ENCODE results near the gene TSG101.

TSG101 gene

DNA sequence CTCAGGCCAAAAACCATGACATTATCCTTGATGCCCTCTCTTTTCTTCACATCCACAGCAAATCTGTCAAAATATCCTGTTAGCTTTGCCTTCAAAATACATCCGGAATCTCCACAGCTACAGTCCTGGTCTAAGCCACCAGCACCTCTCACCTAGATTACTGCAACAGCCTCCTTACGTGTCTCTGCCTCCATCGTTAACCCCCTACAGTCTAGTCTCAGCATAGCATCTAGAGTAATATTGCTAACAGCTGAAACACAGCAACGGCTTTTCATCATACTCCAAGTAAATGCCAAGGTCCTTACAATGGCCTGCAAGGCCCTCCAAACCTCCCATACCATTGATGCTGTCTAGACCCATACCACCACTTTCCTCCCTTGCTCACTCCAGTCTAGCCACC is 4.4 kb downstream of the TSG101 start:
- peaks cover 12% of the 10 kb centered on the region for H3K36me3 Mint-ChIP-seq
- H3K27me3 Mint-ChIP-seq: no peaks in the 10 kb centered on the region
- H3K4me3 Mint-ChIP-seq: no peak overlapping the region
- H3K4me1 Mint-ChIP-seq: peaks cover 53% of the 10 kb centered on the region
- H3K27ac Mint-ChIP-seq: no peak overlapping the region
- H3K9me3 Mint-ChIP-seq: no peaks in the 10 kb centered on the region

DNA sequence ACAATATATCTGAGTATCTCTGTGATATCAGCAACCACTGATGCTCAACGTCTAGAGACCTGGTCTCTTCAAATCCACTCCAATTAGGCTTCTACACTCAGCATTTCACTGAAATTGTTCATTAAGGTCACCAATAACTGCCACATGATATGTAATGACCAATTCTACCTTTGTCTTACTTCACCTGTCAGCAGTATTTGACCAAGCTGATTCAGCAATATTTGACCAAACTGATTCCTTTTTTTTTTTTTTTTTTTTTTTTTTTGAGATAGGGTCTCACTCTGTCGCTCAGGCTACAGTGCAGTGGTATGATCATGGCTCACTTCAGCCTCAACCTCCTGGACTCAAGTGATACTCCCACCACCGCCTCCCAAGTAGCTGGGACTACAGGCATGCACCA is 5.6 kb downstream of the TSG101 start:
- Mint-ChIP-seq H3K27ac (no peak overlapping the region), H3K36me3 (peaks cover 12% of the 10 kb centered on the region), H3K4me1 (peaks cover 53% of the 10 kb centered on the region), H3K27me3 (no peaks in the 10 kb centered on the region), H3K4me3 (no peak overlapping the region), H3K9me3 (no peaks in the 10 kb centered on the region)

GRCh38 chr11:18502352-18502751 is 24.4 kb downstream of the TSG101 start:
- peaks cover 25% of the 10 kb centered on the region for H3K36me3 Mint-ChIP-seq

DNA sequence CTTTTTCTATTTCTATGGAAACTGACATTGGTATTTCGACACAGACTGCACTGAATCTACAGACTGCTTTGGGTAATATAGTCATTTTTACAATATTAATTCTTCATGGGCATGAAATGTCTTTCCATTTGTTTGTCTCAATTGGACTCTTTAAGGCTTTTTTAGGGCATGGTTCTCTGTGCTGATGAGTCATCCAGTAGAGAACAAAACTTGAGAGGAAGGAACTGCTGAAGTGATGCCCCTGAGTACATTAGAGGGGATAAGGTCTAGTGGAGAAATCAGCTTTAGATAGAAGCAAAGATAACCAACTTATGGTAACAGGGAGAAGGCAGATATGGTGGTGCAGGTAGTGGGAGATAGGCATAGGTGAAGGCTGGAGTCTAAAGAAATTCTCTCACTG is 25.1 kb downstream of the TSG101 start:
- H3K27me3 Mint-ChIP-seq: no peaks in the 10 kb centered on the region
- peak overlapping the region; percentile 84 for H3K27ac Mint-ChIP-seq
- H3K36me3 Mint-ChIP-seq: peaks cover 26% of the 10 kb centered on the region

More at GRCh38 chr11:18502352-18502751, 24.4 kb downstream of the TSG101 start:
- Mint-ChIP-seq H3K9me3 (no peaks in the 10 kb centered on the region), H3K4me3 (no peak overlapping the region), H3K27ac (no peak overlapping the region), H3K27me3 (no peaks in the 10 kb centered on the region), H3K4me1 (peaks cover 12% of the 10 kb centered on the region)

DNA sequence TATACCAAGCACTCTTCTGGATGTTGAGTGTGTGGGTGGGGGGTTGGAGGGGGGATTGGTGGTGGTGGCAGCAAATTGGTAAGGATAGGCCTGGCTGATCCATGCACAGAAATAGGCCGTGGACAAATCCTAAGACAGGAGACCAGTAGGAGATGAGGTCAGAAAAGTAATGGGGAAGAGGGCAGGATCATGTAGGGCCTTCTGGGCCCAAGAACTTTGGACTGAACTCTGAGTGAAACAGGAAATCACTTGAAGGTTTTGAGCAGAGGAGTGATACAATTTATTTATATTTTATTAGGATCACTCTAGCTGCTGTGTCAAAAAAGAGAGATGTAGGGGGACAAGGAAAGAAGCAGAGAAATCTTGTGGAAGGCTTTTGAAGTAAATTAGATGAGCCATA is 28.7 kb downstream of the TSG101 start:
- Mint-ChIP-seq H3K4me3 (no peak overlapping the region), H3K4me1 (peaks cover 26% of the 10 kb centered on the region), H3K27me3 (no peaks in the 10 kb centered on the region), H3K36me3 (peaks cover 26% of the 10 kb centered on the region), H3K27ac (peak overlapping the region; percentile 6), H3K9me3 (no peaks in the 10 kb centered on the region)

More for the DNA sequence above, 25.1 kb downstream of the TSG101 start:
- no peaks in the 10 kb centered on the region for H3K9me3 Mint-ChIP-seq
- H3K4me1 Mint-ChIP-seq: peaks cover 12% of the 10 kb centered on the region
- H3K4me3 Mint-ChIP-seq: no peak overlapping the region

- Mint-ChIP-seq H3K4me1 (peaks cover 26% of the 10 kb centered on the region), H3K27me3 (no peaks in the 10 kb centered on the region), H3K36me3 (peaks cover 18% of the 10 kb centered on the region), H3K4me3 (no peak overlapping the region), H3K9me3 (no peaks in the 10 kb centered on the region), H3K27ac (no peak overlapping the region)
Observed at GRCh38 chr11:18495703-18496102, 31.0 kb downstream of the TSG101 start.

- no peak overlapping the region for H3K27ac Mint-ChIP-seq
- H3K27me3 Mint-ChIP-seq: no peaks in the 10 kb centered on the region
- H3K4me3 Mint-ChIP-seq: no peak overlapping the region
- peaks cover 26% of the 10 kb centered on the region for H3K4me1 Mint-ChIP-seq
- H3K9me3 Mint-ChIP-seq: no peaks in the 10 kb centered on the region
- H3K36me3 Mint-ChIP-seq: peaks cover 23% of the 10 kb centered on the region
Observed at GRCh38 chr11:18495271-18495670, 31.5 kb downstream of the TSG101 start.

DNA sequence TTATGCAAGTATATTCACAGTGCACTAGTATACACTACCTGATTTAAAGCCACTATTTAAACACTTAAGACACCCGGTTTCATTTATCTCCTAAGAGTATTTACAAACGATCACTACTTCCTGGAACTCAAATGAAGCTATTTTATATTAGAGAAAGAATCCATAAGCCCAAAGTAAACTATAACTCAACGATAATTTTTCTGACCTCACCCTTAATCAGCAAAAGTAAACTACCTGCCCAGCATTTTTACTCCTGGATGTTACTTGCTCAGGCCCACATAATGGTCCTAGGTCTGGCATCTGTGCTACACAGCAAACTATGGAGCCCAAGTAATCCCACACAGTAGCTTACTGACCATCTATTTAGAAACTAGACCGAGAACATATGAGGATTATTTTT is 33.4 kb downstream of the TSG101 start:
- peaks cover 15% of the 10 kb centered on the region for H3K4me1 Mint-ChIP-seq
- H3K36me3 Mint-ChIP-seq: peaks cover 21% of the 10 kb centered on the region
- H3K4me3 Mint-ChIP-seq: no peak overlapping the region
- no peaks in the 10 kb centered on the region for H3K27me3 Mint-ChIP-seq
- H3K9me3 Mint-ChIP-seq: no peaks in the 10 kb centered on the region
- no peak overlapping the region for H3K27ac Mint-ChIP-seq

GRCh38 chr11:18492888-18493287 is 33.9 kb downstream of the TSG101 start:
- no peaks in the 10 kb centered on the region for H3K27me3 Mint-ChIP-seq
- H3K4me3 Mint-ChIP-seq: no peak overlapping the region
- peaks cover 22% of the 10 kb centered on the region for H3K36me3 Mint-ChIP-seq
- peaks cover 14% of the 10 kb centered on the region for H3K4me1 Mint-ChIP-seq
- H3K27ac Mint-ChIP-seq: no peak overlapping the region
- no peaks in the 10 kb centered on the region for H3K9me3 Mint-ChIP-seq

DNA sequence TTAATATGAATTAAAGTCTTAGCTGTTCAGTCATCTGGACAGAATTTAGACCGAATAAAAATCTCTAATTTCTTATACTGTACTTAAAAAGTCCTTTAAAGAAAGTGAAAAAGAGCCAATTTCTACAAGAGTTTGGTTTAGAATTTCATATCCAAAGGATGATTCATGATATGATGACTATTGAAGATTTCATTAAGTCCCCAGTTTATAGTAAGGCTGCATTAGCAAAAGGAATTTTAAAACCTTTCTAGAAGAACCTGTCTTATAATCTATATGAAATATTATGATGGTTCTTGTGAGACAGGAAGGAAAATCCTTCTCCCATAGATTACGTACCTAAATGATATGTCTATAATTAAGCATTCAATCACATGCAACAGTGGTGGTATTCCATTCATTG is 34.8 kb downstream of the TSG101 start:
- Mint-ChIP-seq H3K27me3 (no peaks in the 10 kb centered on the region), H3K27ac (no peak overlapping the region), H3K9me3 (no peaks in the 10 kb centered on the region), H3K4me3 (no peak overlapping the region), H3K4me1 (peaks cover 14% of the 10 kb centered on the region), H3K36me3 (peaks cover 24% of the 10 kb centered on the region)

DNA sequence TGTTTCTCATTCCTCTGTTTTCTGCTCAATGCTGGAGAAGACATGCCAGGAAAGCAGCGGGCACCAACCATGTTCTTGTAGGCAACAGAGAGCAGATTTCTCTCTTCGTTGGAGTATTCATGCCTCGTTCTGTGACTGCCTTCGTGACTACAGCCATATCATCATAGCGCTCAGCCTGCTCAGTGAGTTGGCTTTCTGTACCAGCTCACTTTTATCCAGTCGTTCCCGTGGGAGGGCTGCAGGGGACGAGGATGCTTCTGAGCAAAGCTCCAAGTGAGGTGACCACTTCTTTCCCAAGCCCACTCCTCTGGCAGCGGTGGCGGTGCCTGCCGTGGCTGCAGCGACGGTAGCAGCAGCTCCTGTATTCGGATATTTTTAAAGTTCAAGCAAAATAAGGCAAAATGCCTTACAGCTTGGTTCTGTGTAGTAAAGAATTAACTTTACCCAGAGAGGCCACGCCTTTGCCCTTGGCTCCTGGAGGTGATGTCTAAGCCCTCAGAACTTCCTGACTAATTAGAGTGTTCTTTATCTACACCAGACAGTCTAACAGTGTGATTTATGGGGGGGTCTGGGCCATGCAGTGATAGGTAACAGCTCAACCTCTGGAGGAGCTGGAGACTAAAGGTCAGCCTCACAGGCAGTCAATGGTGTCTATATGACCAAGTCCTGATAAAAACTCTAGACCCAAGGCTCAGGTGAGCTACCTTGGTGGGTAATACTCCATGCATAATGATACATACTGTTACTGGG is 35.8 kb downstream of the TSG101 start:
- Mint-ChIP-seq H3K27me3 (no peaks in the 10 kb centered on the region), H3K4me1 (peaks cover 14% of the 10 kb centered on the region), H3K27ac (no peak overlapping the region), H3K36me3 (peaks cover 23% of the 10 kb centered on the region), H3K9me3 (no peaks in the 10 kb centered on the region), H3K4me3 (no peak overlapping the region)

- Mint-ChIP-seq H3K27ac (peak overlapping the region; percentile 3), H3K27me3 (no peaks in the 10 kb centered on the region), H3K4me1 (peaks cover 10% of the 10 kb centered on the region), H3K9me3 (no peaks in the 10 kb centered on the region), H3K4me3 (no peak overlapping the region), H3K36me3 (peaks cover 24% of the 10 kb centered on the region)
Observed at GRCh38 chr11:18490319-18490718, 36.4 kb downstream of the TSG101 start.

DNA sequence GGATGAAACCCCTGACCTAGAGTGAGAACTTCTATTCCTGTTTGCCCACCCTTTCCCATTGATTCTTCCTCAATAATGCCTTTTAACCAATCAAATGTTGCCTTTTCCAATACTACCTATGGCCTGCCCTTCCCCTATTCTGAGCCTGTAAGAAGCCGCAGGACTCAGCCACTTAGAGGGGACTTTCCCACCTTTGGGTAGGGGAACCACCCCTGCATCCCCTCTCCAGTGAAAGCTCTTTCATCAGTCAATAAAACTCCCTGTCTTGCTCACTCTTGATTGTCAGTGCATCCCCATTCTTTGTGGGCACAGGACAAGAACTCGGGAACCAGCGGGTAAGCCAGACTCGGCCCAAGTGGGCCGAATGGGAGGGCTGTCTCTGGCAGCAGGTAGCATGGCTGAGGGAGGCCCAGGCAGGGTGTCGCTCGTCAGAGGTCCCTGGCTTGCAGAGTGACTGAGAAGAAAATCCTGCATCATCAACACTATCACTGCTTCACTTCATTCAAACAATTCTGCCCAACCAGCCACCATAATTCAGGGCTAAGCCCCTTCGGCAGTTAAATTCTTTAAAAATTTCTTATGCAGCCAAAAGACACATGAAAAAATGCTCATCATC is 40.7 kb downstream of the TSG101 start:
- H3K36me3 Mint-ChIP-seq: peaks cover 44% of the 10 kb centered on the region
- no peak overlapping the region for H3K4me3 Mint-ChIP-seq
- H3K9me3 Mint-ChIP-seq: no peaks in the 10 kb centered on the region
- no peak overlapping the region for H3K27ac Mint-ChIP-seq
- H3K4me1 Mint-ChIP-seq: no peaks in the 10 kb centered on the region
- H3K27me3 Mint-ChIP-seq: no peaks in the 10 kb centered on the region

- peaks cover 34% of the 10 kb centered on the region for H3K36me3 Mint-ChIP-seq
- no peaks in the 10 kb centered on the region for H3K27me3 Mint-ChIP-seq
- no peaks in the 10 kb centered on the region for H3K9me3 Mint-ChIP-seq
- no peak overlapping the region for H3K4me3 Mint-ChIP-seq
- H3K4me1 Mint-ChIP-seq: no peaks in the 10 kb centered on the region
- H3K27ac Mint-ChIP-seq: no peak overlapping the region
Observed at GRCh38 chr11:18479063-18479462, 47.7 kb downstream of the TSG101 start.

GRCh38 chr11:18472587-18472986 is 54.2 kb downstream of the TSG101 start:
- H3K9me3 Mint-ChIP-seq: no peaks in the 10 kb centered on the region
- H3K4me3 Mint-ChIP-seq: no peak overlapping the region
- H3K27ac Mint-ChIP-seq: no peak overlapping the region
- H3K4me1 Mint-ChIP-seq: no peaks in the 10 kb centered on the region
- peaks cover 8% of the 10 kb centered on the region for H3K36me3 Mint-ChIP-seq
- H3K27me3 Mint-ChIP-seq: no peaks in the 10 kb centered on the region

GRCh38 chr11:18471995-18472394 is 54.7 kb downstream of the TSG101 start:
- H3K27me3 Mint-ChIP-seq: no peaks in the 10 kb centered on the region
- H3K9me3 Mint-ChIP-seq: no peaks in the 10 kb centered on the region
- H3K27ac Mint-ChIP-seq: no peak overlapping the region
- no peaks in the 10 kb centered on the region for H3K4me1 Mint-ChIP-seq
- H3K4me3 Mint-ChIP-seq: no peak overlapping the region
- H3K36me3 Mint-ChIP-seq: peaks cover 7% of the 10 kb centered on the region
